DMS53 treated with DMSO at 0.1 percent for 48 hours (cell line): Measurements from ENCODE around the gene OTULIN.

ENCODE experiments used
- DNase-seq: peaks from one replicate; lab custom pipeline; 2025; ENCODE audit not compliant: unreplicated experiment; lab: John Stamatoyannopoulos, UW

The OTULIN gene

DNA sequence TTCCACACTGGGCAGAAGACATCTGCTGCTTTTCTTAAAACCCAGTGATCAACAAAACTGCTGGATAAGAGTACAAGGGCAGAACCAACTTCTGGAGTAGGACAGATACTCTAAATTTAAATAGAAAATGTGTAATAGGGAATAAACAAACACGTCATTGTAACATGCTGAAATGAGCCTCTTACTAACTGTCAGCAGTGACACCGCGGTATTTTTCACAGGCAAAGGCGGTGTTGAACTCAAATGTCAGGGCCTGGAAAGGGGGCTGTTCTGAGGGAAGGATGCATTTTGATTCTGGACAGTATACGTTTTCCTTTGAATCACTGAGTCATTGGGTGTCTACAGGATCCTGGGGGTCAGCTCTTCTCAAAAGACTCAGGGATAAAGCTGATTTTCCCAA lies 73.5 kb downstream of the OTULIN start:
- DNase-seq = no peak

DNA sequence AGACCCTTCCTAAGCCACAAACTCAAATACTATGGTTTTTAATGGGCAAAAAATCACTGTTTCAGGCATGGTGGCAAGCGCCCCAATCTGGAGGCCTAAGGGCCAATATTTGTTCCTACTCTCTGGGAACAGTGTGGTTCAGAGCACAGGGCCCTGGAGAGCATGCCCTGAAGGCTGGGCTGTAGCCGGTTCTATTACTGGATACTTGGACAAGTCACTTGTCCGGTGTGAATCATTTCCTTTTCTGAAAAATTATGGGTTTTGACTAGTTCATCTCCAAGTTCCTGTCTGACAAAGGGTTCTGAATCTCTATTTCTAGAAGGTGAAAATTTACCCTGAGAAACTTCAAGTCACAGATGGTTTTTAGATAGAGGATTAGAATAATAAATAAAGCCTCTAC lies 75.0 kb downstream of the OTULIN start:
- DNase-seq = no peak

DNA sequence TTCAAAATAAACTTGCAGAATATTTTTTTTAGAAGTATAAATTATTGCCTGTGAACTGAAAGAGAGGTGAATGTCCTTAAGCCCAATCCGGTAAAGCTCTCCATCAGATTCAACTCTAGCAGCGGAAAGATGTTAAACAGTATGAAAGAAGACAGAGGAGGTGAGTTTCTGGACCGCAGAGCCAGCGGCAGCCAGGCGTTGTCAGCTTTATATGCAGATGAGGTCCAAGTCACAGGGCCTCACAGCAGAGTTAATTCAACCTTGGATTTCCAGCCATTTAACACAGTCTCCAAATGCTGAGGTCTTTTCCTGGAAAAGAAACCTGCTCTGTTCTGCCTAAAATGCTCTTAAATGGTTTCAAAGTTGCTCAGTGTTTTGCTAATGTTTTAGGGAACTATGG lies 75.5 kb downstream of the OTULIN start:
- DNase-seq = no peak

DNA sequence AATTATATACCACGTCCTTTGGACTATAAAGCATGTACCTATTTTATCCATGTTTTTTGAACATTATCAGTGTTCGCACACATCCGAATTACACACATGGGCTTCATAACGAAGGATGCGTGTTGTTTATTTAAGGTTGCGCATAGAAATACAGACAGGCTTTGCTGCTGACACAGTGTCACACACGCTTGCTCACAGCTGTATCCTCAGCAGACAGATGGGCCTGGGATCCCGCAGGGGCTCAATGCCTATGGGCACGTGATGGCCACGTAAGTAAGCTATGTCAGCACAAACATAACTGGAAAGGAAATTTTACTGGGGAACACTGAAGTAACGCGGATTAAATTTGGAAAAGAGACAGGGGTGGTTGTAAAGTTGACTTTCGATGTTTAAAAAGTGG lies 76.6 kb downstream of the OTULIN start:
- DNase-seq = no peak

DNA sequence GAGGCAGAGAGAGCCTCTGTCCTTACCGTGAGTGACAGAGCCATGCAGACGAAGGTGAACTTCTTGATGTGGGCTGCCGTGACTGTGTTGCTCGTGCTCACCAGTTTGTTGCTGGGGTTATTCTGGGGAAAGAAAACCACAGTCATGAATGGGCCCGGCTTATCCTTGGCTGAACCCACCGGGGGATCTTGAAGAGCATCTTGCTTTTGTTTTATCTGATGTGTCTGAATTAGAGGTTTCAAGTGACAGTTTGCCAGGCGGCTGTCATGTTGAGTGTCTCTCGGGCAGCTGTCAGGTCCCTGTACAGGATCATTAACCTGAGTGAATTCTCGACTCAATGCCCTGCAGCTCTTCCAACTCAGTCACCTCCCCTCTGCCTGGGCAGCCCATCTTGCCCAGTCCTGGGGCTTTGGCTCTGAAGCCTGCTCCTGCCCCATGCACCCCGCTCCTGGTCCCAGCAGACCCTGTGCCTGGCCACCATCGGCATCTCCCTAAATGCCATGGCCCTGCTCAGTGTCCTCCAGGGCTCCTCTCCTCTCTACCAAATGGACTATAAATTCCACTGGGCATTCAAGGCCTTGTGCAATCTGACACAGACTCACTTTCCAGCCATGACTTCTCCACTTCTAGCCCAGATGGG lies 77.4 kb downstream of the OTULIN start:
- no peak for DNase-seq

DNA sequence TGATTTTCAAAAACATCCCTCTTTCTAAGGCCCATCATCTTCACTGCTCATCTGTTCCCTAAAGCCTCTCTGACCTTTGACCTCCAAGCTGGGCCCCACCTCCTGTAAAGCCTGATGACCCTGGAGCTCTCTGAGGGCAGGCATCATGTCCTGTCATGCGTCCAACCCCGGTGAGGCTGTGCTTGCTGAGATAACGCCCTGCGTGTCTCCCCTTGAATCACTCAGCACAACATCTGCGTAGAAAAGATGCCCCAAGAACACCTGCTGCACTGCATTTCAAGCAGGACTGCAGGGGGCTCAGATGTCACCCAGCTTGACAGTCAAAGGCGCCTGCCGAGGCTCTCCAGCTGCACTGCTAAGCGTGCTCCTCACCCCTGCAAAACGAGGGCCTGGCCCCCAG lies 78.0 kb downstream of the OTULIN start:
- DNase-seq = no peak

DNA sequence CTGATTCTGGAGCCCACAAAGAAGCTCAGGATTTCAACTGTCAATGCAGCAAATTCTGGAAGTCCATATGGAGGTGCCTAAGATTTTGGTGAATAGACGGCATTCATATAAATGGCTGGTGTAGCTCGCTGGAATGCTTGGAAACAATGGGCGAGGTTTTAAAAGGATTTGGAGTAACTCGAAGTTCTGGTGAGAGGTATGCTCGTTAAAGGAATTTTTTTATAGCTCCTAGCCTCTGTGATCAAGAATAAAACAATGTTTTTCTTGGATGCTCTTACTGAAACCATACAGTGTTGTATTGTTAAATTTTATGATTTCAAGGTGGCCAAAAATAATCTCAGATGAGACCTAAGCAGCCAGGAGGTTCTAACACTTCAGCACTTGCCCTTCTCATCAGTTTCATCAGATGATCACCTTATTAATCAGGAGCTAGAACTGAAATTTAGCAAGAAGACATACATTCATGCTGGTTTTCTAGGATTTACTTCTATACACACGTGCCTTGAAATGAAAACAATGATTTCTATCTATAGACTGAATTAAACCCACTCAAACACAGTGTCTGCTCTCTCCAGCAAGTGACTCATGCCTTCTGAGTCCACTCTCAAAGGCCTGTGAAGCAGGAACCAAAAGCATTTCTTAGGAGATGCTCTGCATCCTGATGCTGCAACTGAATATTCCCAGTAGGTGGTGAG lies 79.2 kb downstream of the OTULIN start:
- DNase-seq = no peak

DNA sequence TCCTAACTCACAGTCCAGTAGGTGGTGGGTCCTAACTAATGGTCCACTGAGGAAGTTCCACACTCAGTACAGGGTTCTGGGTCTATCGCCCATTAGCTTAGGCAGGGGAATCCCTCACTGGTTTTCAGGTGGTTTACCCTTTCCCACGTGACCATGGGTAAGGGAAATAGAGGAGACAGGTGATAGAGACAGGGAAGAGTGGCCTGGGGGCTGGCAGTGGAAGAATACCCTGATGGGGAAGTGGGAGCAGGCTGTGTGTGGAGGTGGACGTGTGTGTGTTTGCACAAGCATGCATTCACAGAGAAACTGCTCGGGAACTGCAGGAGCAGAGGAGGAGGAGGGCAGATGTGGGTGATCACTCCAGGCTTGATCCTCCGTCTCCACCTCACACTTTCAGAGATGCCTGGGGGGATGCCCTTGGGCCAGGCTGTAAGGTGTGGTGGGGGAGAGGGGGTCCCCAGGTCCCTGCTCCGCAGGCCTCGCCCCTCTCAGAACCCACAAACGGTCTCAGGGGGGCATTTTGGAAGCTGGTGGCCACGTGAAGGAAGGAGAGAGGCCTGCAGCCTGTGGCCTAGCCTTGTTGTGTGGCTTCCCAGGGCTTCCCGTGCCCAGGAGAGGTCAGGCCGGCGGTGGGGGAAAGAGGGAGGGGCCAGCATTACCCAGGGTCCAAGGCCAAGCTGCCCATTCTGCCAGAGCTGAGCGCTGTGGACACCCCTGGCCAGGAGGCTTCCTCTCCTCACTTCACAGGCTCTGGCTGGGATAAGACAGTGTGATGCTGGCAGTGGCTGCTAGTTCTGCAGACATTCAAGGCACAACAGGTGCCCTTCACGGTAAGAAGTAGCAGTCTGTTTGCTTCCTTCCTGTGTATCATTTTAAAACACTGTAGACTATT lies 80.0 kb downstream of the OTULIN start:
- DNase-seq = no peak

DNA sequence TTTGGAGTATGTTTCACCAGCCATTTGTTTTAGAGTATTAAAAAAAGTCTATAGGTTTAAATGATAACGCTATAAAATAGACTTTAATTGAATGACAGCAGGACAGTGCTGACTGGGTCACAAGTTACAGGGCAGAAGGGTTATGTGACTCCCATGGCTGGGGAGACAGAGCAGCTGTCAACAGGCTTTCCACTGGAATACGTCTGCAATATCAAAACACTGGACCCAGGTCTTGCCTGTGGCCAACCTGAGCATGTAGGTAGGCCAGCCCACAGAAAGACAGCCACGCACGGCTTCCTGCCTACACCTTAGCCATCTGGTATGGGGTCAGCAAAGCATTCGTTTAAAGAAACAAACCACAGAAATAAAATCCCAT lies 80.7 kb downstream of the OTULIN start:
- no peak for DNase-seq

DNA sequence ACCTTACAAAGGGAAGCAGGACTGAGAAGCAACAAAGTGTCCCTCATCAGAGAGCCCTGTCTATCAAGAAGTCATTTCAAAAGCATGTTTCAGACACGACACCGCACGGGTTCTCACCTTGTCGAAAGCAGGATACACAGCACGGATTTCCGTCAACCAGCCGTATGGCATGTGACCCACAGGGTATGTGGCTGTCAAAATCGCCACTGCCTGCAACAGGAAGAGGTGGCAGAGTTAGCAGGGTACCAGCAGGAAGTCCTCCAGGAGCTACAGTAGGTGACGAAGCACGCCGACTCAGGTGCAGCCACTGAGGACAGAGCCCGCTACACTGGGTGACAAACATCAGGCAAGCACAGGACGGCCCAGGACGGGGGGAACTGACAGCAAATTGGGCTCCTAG lies 81.2 kb downstream of the OTULIN start:
- no peak for DNase-seq

DNA sequence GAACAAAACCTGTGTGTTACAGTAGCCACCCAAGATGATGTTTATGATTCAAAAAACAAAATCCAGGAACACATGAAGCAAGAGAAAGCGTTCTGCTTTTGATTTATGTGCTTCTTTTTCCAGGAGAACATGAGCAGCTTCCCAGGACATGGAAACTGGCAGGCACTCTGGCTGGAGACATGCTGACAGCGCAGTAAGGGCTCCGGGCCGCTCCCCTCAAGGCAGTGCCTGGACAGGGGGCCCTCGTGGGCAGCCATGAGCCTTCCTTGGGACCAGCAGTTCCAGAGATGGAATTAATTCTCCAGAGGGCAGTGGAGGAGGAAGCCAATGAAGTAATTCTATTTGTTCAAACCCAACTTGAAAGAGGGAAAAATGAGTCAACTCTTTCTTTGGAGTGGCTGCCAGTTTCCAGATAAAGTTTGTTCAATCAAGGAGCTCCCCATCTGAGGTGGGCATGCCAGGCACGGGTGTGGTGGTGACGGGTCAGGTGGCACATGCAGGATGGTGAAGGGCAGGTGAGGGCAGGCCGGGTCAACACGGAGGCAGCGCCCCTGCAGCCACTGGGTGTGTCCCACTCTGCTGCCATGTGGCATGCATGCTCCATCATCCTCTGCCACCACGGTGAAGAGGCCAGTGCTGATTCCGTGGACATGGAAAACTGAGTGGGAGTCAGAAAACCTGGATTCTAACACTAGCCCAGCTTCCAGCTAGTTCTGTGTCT lies 83.8 kb downstream of the OTULIN start:
- no peak for DNase-seq
